Measurements from ENCODE around the gene CCDC195.

DNA sequence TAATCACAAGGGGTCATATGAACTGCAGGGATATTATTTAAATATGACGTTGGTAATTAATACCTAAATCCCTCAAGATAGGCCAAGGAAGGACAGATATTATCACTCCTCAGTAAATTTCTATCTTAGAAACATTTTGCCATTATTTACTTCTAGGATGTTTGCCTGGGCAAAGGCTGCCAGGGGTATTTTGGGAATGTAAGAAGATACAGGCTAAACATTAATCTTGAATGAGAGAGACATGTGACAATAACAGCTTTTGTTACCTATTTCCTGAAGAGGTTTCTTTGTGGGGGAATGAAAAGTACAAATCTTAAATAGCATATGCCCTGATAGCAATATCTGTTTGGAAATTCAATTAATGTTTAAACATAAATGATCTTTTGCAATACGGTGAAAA lies 756 bp upstream of the CCDC195 start:
- TF ChIP-seq, protein P1, sequence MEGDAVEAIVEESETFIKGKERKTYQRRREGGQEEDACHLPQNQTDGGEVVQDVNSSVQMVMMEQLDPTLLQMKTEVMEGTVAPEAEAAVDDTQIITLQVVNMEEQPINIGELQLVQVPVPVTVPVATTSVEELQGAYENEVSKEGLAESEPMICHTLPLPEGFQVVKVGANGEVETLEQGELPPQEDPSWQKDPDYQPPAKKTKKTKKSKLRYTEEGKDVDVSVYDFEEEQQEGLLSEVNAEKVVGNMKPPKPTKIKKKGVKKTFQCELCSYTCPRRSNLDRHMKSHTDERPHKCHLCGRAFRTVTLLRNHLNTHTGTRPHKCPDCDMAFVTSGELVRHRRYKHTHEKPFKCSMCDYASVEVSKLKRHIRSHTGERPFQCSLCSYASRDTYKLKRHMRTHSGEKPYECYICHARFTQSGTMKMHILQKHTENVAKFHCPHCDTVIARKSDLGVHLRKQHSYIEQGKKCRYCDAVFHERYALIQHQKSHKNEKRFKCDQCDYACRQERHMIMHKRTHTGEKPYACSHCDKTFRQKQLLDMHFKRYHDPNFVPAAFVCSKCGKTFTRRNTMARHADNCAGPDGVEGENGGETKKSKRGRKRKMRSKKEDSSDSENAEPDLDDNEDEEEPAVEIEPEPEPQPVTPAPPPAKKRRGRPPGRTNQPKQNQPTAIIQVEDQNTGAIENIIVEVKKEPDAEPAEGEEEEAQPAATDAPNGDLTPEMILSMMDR (IDR thresholded peaks at IDR 0.05; ENCODE audit: poor library complexity, severe bottlenecking) = no peak
- TF ChIP-seq EZH2 (IDR thresholded peaks at IDR 0.05; ENCODE audit: borderline replicate concordance, insufficient read depth, low read length, poor library complexity, severe bottlenecking) (no peak), TAF1 (IDR thresholded peaks at IDR 0.05; ENCODE audit: low read depth) (no peak), EP300 (conservative IDR thresholded peaks at IDR 0.05; ENCODE audit: poor library complexity, severe bottlenecking) (no peak), POLR2AphosphoS5 (IDR thresholded peaks at IDR 0.05) (no peak), REST (IDR thresholded peaks at IDR 0.05; ENCODE audit: borderline replicate concordance) (no peak), RAD21 (conservative IDR thresholded peaks at IDR 0.05) (no peak), MXI1 (conservative IDR thresholded peaks at IDR 0.05; ENCODE audit: poor library complexity, severe bottlenecking) (no peak), SMC3 (conservative IDR thresholded peaks at IDR 0.05; ENCODE audit: poor library complexity) (no peak)
